Erythroblast (primary cell): ENCODE data around the gene CACNG8.

ENCODE experiments used
- GATA1 ChIP-seq: IDR thresholded peaks from 2 replicates; pipeline ENCODE4 v1.6.1; 2011; ENCODE audit warnings: low read depth, mild to moderate bottlenecking, control low read depth, low read length, moderate library complexity
- POLR2A ChIP-seq: IDR thresholded peaks from 2 replicates; pipeline ENCODE4 v1.6.1; 2011; ENCODE audit warnings: mild to moderate bottlenecking, low read length

DNA sequence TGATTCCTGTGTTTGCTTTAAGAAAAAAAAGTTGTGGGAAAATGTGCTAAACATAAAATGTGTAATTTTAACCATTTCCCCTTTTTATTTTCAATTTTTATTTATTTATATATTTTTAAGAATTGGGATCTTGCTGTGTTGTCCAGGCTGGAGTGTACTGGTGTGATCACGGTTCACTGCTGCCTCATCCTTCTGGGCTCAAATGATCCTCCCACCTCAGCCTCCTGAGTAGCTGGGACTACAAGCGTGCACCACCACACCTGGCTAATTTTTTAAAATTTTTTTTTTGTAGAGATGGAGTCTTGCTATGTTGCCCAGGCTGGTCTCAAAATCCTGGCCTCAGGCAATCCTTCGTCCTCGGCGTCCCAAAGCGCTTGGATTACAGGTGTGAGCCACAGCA, 47.7 kb downstream of the CACNG8 start:
- TF ChIP-seq POLR2A = no peak
- no peak for TF ChIP-seq GATA1
